Measurements from ENCODE around the gene PRSS1.
A peak's percentile ranks its signal among the peaks of the same experiment; 100 is the strongest.

Gene PRSS1

GRCh38 chr7:142796501-142797390 lies 47.5 kb downstream of the PRSS1 start:
- peak; percentile 53 for DNase-seq

GRCh38 chr7:142797391-142798377 lies 48.4 kb downstream of the PRSS1 start:
- DNase-seq: peak; percentile 39

DNA sequence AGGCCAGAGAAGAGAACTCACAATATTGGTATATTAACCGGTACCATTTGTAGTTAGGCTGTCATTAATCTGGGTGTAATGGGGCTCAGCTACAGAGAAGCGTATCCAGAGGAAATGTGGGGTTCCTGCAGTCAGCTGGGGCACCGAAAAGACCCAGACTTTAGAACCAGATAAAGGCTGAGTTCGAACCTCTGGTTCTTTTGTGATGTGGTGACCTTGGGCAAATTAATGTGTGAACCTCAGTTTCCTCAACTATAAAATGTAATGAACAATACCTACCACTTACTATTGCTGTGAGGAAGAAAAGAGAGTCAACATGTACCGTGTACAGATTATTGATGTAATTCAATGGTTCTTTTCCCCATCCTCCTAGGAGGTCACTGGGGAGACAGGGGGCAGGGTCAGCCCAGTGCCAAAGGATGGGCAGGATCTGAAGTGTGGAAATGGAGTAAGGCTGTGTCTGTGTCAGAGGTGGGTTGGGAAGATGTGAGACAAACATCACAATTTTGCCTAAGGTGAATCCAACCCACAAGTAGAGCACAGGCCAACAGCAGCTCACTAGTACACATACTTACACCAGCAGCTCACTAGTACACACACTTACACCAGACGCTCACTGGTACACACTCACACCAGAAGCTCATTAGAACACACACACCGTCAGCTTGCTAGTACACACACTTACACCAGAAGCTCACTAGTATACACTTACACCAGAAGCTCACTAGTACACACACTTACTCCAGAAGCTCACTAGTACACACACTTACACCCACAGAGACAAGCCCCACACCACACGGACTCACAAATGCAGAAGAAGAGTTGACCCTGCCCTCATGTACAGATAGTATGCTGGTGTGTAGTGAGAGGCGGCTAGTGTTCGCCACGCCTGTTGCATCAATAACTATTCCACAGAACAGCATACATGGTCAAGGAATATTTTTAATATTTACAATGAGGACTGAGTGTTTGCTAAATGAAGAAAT lies 49.5 kb downstream of the PRSS1 start:
- no peak for DNase-seq

DNA sequence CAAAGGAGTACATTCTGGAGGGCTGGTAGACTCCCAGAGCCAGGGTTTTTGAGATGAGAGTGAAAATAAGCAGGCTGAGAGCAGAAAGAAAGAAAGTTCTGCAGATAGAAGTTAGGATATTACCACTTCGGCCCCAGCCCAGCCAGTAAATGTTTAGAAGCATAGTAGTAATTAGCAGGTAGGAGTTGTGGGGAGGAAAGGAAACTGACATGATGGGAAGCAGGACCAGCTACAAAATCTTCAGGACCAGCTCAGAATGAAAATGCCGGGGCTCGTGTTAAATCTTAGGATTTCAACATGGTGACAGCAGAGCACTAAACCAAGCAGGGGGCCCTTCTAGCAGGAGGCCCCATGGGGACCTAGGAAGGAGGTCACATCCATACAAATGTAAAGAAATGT lies 50.2 kb downstream of the PRSS1 start:
- peak; percentile 4 for DNase-seq

- no peak for DNase-seq
Observed at GRCh38 chr7:142800088-142800487, 50.8 kb downstream of the PRSS1 start.

GRCh38 chr7:142800699-142801260 lies 51.5 kb downstream of the PRSS1 start:
- peak; percentile 9 for DNase-seq

DNA sequence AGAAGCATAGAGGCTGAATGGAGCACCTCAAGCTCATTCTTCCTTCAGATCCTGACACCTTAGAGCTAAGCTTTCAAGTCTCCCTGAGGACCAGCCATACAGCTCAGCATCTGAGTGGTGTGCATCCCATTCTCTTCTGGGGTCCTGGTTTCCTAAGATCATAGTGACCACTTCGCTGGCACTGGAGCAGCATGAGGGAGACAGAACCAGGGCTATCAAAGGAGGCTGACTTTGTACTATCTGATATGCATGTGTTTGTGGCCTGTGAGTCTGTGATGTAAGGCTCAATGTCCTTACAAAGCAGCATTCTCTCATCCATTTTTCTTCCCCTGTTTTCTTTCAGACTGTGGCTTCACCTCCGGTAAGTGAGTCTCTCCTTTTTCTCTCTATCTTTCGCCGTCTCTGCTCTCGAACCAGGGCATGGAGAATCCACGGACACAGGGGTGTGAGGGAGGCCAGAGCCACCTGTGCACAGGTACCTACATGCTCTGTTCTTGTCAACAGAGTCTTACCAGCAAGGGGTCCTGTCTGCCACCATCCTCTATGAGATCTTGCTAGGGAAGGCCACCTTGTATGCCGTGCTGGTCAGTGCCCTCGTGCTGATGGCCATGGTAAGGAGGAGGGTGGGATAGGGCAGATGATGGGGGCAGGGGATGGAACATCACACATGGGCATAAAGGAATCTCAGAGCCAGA lies 52.5 kb downstream of the PRSS1 start:
- DNase-seq: peak; percentile 18

DNA sequence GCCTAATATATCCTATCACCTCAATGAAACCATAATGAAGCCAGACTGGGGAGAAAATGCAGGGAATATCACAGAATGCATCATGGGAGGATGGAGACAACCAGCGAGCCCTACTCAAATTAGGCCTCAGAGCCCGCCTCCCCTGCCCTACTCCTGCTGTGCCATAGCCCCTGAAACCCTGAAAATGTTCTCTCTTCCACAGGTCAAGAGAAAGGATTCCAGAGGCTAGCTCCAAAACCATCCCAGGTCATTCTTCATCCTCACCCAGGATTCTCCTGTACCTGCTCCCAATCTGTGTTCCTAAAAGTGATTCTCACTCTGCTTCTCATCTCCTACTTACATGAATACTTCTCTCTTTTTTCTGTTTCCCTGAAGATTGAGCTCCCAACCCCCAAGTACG lies 53.0 kb downstream of the PRSS1 start:
- DNase-seq: no peak

Measured in right forelimb (tissue), 1 donor.